Right cardiac atrium (tissue), 5 donors: Measurements from ENCODE around the gene C6orf47. TPM values are rescaled to one million over a fixed set of nuclear protein-coding genes. Genes with fewer than 3 reads are reported as not detected.
"Not testable (repeated sequence)": the region's sequence is repeated elsewhere in the genome, so short reads cannot be mapped to it uniquely, and the experiment has no call there.

Experiments
- ATAC-seq, 2 donors: fragments of 200-7000 bp; cut with Tn5 transposase; one replicate each; pipeline versions ENCODE4 v1.8.0 to v1.9.1; 2020; ENCODE audit warnings: moderate library complexity in 2 of 2, mild to moderate bottlenecking in 1 of 2
- DNase-seq, 3 donors: peaks; one replicate each; pipeline ENCODE4 v3.0.0-alpha.2; 2020
- H3K27ac ChIP-seq: one replicate; pipeline ENCODE4 v1.5.1; 2013; ENCODE audit warnings: mild to moderate bottlenecking, low read length, control low read depth, moderate library complexity
- H3K27me3 ChIP-seq: one replicate; pipeline ENCODE4 v1.6.1; 2013; ENCODE audit not compliant: control insufficient read depth, insufficient read depth
- H3K4me1 ChIP-seq: one replicate; pipeline ENCODE4 v1.6.1; 2013; ENCODE audit warnings: low read length; ENCODE audit not compliant: control insufficient read depth, insufficient read depth
- H3K4me3 ChIP-seq: one replicate; pipeline ENCODE4 v1.5.1; 2013; ENCODE audit warnings: low read length, control low read depth
- H3K9me3 ChIP-seq: one replicate; pipeline ENCODE4 v1.6.1; 2013; ENCODE audit warnings: low read length; ENCODE audit not compliant: control insufficient read depth
- WGBS: extraction: QIAGEN DNeasy Blood & Tissue Kit; methylation state at CpG from one replicate; pipeline ENCODE4 v1.1.7; 2013; 5-methylcytosine and 5-hydroxymethylcytosine counted together
- intact Hi-C, 4 donors: fragments of 100-400 bp; cut with DNase I; formaldehyde crosslinking; loops; one replicate each; pipeline versions ENCODE4 v1.11.0 to v1.14.0; 2022 to 2023
- long read RNA-seq, 4 donors: library from polyadenylated mRNA; unstranded; transcript quantifications; one replicate each; pipeline ENCODE4 v2.0.0, GENCODE V29; 2020 to 2021
- polyA plus RNA-seq: library from polyadenylated mRNA; stranded (reverse); fragments of 200-250 nt; gene quantifications from one replicate; pipeline ENCODE4 v1.2.3, GENCODE V29; 2013
- total RNA-seq, 4 donors: library from RNA; stranded (reverse); fragmentation: NEBNext Ultra II Directional; extraction: Animal tissue kit (Norgen Biotek cat#: 25700); gene quantifications; one replicate each; pipeline ENCODE4 v1.2.1, GENCODE V29; 2021
- donor health status: healthy with polysubstance abuse.
- donor health status: DM: no; HTN: yes; CAD: no.
- donor health status: DM: no; HTN: no; CAD: no.
- donor health status: DM: no; HTN: yes; CAD: no; lungs with severe emphysema.
- donor health status: DM: yes; HTN: yes; CAD: no.

The C6orf47 gene, protein sequence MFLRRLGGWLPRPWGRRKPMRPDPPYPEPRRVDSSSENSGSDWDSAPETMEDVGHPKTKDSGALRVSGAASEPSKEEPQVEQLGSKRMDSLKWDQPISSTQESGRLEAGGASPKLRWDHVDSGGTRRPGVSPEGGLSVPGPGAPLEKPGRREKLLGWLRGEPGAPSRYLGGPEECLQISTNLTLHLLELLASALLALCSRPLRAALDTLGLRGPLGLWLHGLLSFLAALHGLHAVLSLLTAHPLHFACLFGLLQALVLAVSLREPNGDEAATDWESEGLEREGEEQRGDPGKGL
- 10 to 100 TPM; 18.5 to 20.7 (median 20.1) TPM for total RNA-seq
- polyA plus RNA-seq, result 21.2 TPM
- long read RNA-seq, donor 1, transcript C6orf47-202 (1 exons, 2,475 nt), result major isoform, 87 of 87 reads
- long read RNA-seq, donor 1, partial matches to known transcripts, result 0 of 87 reads
- long read RNA-seq, donor 1, other reads (novel, unspliced or antisense), result 0 of 87 reads
- long read RNA-seq, donor 2, transcript C6orf47-202 (1 exons, 2,475 nt), result major isoform, 68 of 68 reads
- long read RNA-seq, donor 2, partial matches to known transcripts, result 0 of 68 reads
- long read RNA-seq, donor 2, other reads (novel, unspliced or antisense), result 0 of 68 reads
- long read RNA-seq, donor 3, transcript C6orf47-202 (1 exons, 2,475 nt), result major isoform, 171 of 171 reads
- long read RNA-seq, donor 3, partial matches to known transcripts, result 0 of 171 reads
- long read RNA-seq, donor 3, other reads (novel, unspliced or antisense), result 0 of 171 reads
- long read RNA-seq, donor 4, transcript C6orf47-202 (1 exons, 2,475 nt), result major isoform, 53 of 53 reads
- long read RNA-seq, donor 4, partial matches to known transcripts, result 0 of 53 reads
- long read RNA-seq, donor 4, other reads (novel, unspliced or antisense), result 0 of 53 reads

DNA sequence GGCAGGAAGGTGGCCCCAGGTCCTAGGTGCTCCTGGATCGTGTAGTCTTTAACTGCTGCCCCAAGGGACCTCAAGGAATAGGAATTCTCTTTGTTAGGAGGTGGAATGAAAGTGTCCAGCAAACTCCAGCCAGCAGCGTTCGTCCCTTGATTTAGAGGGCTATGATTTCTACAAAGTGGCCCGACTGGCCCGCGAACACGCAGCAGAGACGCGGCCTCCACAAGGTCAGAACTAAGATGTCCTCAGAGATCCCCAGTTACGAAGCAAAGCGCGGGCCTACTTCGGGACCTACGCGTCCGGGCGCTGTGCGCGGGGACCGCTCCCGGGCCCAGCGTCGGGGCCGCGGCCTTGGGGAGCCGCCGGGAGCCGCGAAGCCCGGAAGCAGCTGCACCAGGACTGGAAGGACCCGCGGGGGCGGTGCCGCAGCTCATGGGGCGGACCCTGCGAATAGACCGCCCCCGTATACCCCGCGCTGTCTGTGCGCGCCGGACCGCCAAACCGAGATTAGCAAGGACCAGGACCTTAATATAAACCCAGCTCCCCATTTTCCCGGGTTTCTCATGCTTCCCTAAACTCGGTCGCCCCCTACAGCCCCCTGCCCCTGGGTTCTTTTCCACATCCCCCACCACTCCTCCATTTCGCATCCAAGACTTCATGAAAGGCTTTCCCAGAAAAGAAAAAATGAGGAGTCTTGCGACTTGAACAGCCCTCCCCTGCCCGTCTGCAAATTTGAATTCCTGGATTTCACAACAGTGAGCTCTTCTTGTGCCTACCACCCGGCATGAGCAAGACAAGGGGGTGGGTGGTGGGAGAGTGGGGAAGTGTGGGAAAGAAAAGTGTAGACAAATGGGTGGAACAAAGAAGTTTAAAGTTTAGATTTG lies at the start of gene C6orf47:
Gene C6orf47 (minus strand): TSS at position 398 of the 881 bp plus-strand sequence. CDS start 831 bp downstream, outside the sequence.
- intact Hi-C loops, result loop anchor here in 1 of 4 donors (5.0 to 10.0 kb wide), 2 partner anchors 113 to 1314 kb away; partner anchors contain the start of genes ATP6V1G2 and NFKBIL1
- DNase-seq, result peak; percentile 91 to 96 (median 95)
- Histone ChIP-seq H3K4me1 (peaks cover 14% of the 10 kb centered on the region), H3K27me3 (no peaks in the 10 kb centered on the region), H3K9me3 (no peaks in the 10 kb centered on the region), H3K4me3 (peak within 1 kb of the TSS; percentile 90), H3K27ac (peak within 1 kb of the TSS; percentile 90)
- WGBS, result under 1% methylated on average over 52 of the region's 52 CpGs
- peak; percentile 83 to 88 for ATAC-seq

GRCh38 chr6:31709157-31709556 lies 48.6 kb upstream of the C6orf47 start:
- ATAC-seq, H3K9me3 ChIP-seq: not testable (repeated sequence)

GRCh38 chr6:31708224-31708623 lies 47.6 kb upstream of the C6orf47 start:
- Histone ChIP-seq H3K27me3 (no peaks in the 10 kb centered on the region), H3K27ac (no peak overlapping the region), H3K9me3 (no peaks in the 10 kb centered on the region), H3K4me3 (no peak overlapping the region), H3K4me1 (no peaks in the 10 kb centered on the region)
- DNase-seq, result no peak
- WGBS, result 93% methylated on average over 3 of the region's 3 CpGs
- ATAC-seq, result no peak
- intact Hi-C loops, result no loop called here

More at GRCh38 chr6:31709157-31709556, 48.6 kb upstream of the C6orf47 start:
- H3K27me3 ChIP-seq, H3K4me3 ChIP-seq, H3K27ac ChIP-seq, intact Hi-C loops, H3K4me1 ChIP-seq, DNase-seq: not testable (repeated sequence)
- 88% methylated on average over 11 of the region's 11 CpGs for WGBS

- Histone ChIP-seq H3K27me3 (no peaks in the 10 kb centered on the region), H3K27ac (no peak overlapping the region), H3K4me3 (no peak overlapping the region), H3K4me1 (no peaks in the 10 kb centered on the region), H3K9me3 (no peaks in the 10 kb centered on the region)
- DNase-seq (no peak), ATAC-seq (no peak)
- intact Hi-C loops, result no loop called here
- 88% methylated on average over 10 of the region's 10 CpGs for WGBS
Observed at GRCh38 chr6:31707701-31708100, 47.1 kb upstream of the C6orf47 start.

DNA sequence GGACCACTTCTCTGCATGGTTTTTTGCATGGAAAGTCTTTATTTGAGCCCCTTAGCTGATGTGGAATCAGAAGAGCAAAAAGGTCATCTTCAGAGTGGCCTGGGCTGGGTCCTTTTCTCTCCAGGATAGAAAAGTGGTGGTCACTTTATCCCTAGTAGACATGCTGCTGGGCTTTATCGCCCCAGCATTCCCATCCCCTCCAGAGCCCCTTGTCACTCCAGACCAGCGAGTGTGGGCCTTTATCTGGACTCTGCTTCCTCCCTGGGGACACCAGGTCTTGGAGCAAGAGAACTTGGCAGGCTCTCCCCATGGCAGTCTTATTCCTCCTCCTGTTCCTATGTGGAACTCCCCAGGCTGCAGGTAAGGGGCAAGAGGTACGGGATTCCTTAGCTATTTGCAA lies 46.0 kb upstream of the C6orf47 start, which contains the start of gene LY6G6F:
Gene LY6G6F (plus strand): TSS at position 268 of the 400 bp plus-strand sequence. CDS start 41 bp downstream, at position 309.
- no peak within 1 kb of the TSS for H3K27ac ChIP-seq
- 21% methylated on average over 3 of the region's 3 CpGs for WGBS
- H3K4me1 ChIP-seq, result peaks cover 5% of the 10 kb centered on the region
- no peaks in the 10 kb centered on the region for H3K27me3 ChIP-seq
- ATAC-seq, result no peak
- no peaks in the 10 kb centered on the region for H3K9me3 ChIP-seq
- no peak within 1 kb of the TSS for H3K4me3 ChIP-seq
- intact Hi-C loops, result no loop called here
- DNase-seq, result no peak

DNA sequence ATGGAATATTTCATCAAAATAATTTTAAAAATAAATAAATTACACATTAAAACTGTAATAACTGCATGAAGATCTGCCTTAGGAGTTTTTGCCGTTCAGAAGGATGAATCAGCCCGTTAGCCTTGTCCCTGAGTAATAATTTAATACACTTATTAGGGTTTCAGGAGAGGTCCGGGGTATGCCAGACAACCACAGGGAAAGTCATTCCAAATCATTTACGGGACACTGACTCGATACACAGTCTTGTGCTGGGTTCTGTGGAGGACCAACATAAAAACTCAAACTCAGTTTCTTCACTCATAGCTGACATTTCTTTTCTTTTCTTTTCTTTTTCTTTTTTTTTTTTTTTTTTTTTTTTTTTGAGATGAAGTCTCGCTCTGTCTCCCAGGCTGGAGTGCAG lies 45.4 kb upstream of the C6orf47 start:
- Histone ChIP-seq H3K4me1 (peaks cover 7% of the 10 kb centered on the region), H3K4me3 (no peak overlapping the region), H3K27ac (no peak overlapping the region), H3K27me3 (no peaks in the 10 kb centered on the region), H3K9me3 (no peaks in the 10 kb centered on the region)
- ATAC-seq, result no peak
- intact Hi-C loops, result no loop called here
- DNase-seq, result no peak
- WGBS, result 91% methylated on average over 6 of the region's 6 CpGs

GRCh38 chr6:31702819-31703716 lies 42.5 kb upstream of the C6orf47 start, which contains the start of gene ABHD16A:
Gene ABHD16A, minus strand, starts transcription at chr6:31703324. Its CDS starts 43 bp downstream, at chr6:31703281.
- H3K9me3 ChIP-seq, result no peaks in the 10 kb centered on the region
- WGBS, result 1% methylated on average over 54 of the region's 54 CpGs
- H3K4me1 ChIP-seq, result peaks cover 7% of the 10 kb centered on the region
- peak; percentile 98 for ATAC-seq
- H3K27ac ChIP-seq, result peak within 1 kb of the TSS; percentile 98
- DNase-seq, result peak; percentile 99 to 100 (median 100)
- no peaks in the 10 kb centered on the region for H3K27me3 ChIP-seq
- peak within 1 kb of the TSS; percentile 84 for H3K4me3 ChIP-seq
- intact Hi-C loops, result no loop called here

GRCh38 chr6:31702405-31702818 lies 41.8 kb upstream of the C6orf47 start:
- no peaks in the 10 kb centered on the region for H3K9me3 ChIP-seq
- 1% methylated on average over 10 of the region's 10 CpGs for WGBS
- intact Hi-C loops, result no loop called here
- H3K27me3 ChIP-seq, result no peaks in the 10 kb centered on the region
- peak overlapping the region; percentile 84 for H3K4me3 ChIP-seq
- peaks cover 7% of the 10 kb centered on the region for H3K4me1 ChIP-seq
- ATAC-seq, result peak; percentile 8 to 33
- peak overlapping the region; percentile 98 for H3K27ac ChIP-seq
- no peak for DNase-seq

- Histone ChIP-seq H3K9me3 (no peaks in the 10 kb centered on the region), H3K4me1 (peaks cover 7% of the 10 kb centered on the region), H3K27me3 (no peaks in the 10 kb centered on the region), H3K27ac (peak overlapping the region; percentile 31), H3K4me3 (peak overlapping the region; percentile 84)
- DNase-seq (peak in 1 of 3 donors; percentile 49), ATAC-seq (no peak)
- intact Hi-C loops, result no loop called here
- 17% methylated on average over 7 of the region's 7 CpGs for WGBS
Observed at GRCh38 chr6:31701666-31702404, 41.3 kb upstream of the C6orf47 start.
